Upper lobe of left lung (tissue), 6 donors: ENCODE measurements around the gene ZWILCH. TPM values are rescaled to one million over a fixed set of nuclear protein-coding genes. Genes with fewer than 3 reads are reported as not detected.
"Not testable (repeated sequence)": the region's sequence is repeated elsewhere in the genome, so short reads cannot be mapped to it uniquely, and the experiment has no call there.

Experiments
- ATAC-seq, 2 donors: fragments of 200-7000 bp; cut with Tn5 transposase; one replicate each; pipeline ENCODE4 v1.9.1; 2022; ENCODE audit warnings: mild to moderate bottlenecking in 2 of 2, moderate library complexity in 2 of 2; ENCODE audit not compliant: low FRiP score in 2 of 2
- DNase-seq, 2 donors: peaks; one replicate each; pipeline ENCODE4 v3.0.0-alpha.2; 2019 to 2020
- H3K27ac ChIP-seq, 4 donors: fragments of 200-600 bp; sonication (generic); one replicate each; pipeline ENCODE4 v1.5.1; 2016 to 2019
- H3K27me3 ChIP-seq, 4 donors: fragments of 200-600 bp; sonication (generic); one replicate each; pipeline ENCODE4 v1.5.1; 2017 to 2019
- H3K36me3 ChIP-seq, 4 donors: fragments of 200-600 bp; sonication (generic); one replicate each; pipeline ENCODE4 v1.5.1; 2016 to 2019
- H3K4me1 ChIP-seq, 4 donors: fragments of 200-600 bp; sonication (generic); one replicate each; pipeline ENCODE4 v1.5.1; 2018 to 2019
- H3K4me3 ChIP-seq, 4 donors: fragments of 200-600 bp; sonication (generic); one replicate each; pipeline ENCODE4 v1.5.1; 2017 to 2019; ENCODE audit warnings: mild to moderate bottlenecking in 2 of 4, moderate library complexity in 1 of 4
- H3K9me3 ChIP-seq, 4 donors: fragments of 200-600 bp; sonication (generic); one replicate each; pipeline ENCODE4 v1.5.1; 2018 to 2019
- CTCF ChIP-seq, 6 experiments: fragments of 450-650 bp in 4 of 6; fragments of 200-600 bp in 2 of 6; sonication (generic) in 2 of 6; IDR thresholded peaks; one replicate each; pipeline ENCODE4 v1.5.1; 2016 to 2019; ENCODE audit warnings: antibody characterized with exemption in 6 of 6
- EP300 ChIP-seq, 4 donors: sonication (generic); formaldehyde crosslinking; IDR thresholded peaks; one replicate each; pipeline ENCODE4 v1.5.1; 2017; ENCODE audit warnings: antibody characterized with exemption in 4 of 4, control low read depth in 2 of 4
- POLR2A ChIP-seq, 4 donors: fragments of 450-650 bp; IDR thresholded peaks; one replicate each; pipeline ENCODE4 v1.5.1; 2016 to 2017; ENCODE audit warnings: antibody characterized with exemption in 4 of 4, mild to moderate bottlenecking in 2 of 4
- POLR2AphosphoS5 ChIP-seq, 2 donors: sonication (generic); formaldehyde crosslinking; IDR thresholded peaks; one replicate each; pipeline ENCODE4 v1.5.1; 2017; ENCODE audit warnings: antibody characterized with exemption in 2 of 2
- WGBS, 2 donors: methylation state at CpG; one replicate each; pipeline ENCODE4 v1.1.5; 2017 to 2018; 5-methylcytosine and 5-hydroxymethylcytosine counted together
- total RNA-seq, 6 donors: library from RNA; depleted of rRNA in 4 of 6; stranded (reverse); fragments of >200 nt in 4 of 6; gene quantifications; one replicate each; pipeline versions ENCODE4 v1.1.0 to v1.2.1, GENCODE V29; 2016 to 2021
- donor health status: DM: no; HTN: no; CAD: no; lungs with moderate emphysema.
- donor health status: DM: no; HTN: yes; CAD: no; lungs with severe emphysema.

Gene ZWILCH
- 1 to 10 TPM in 5 of 6 donors, under 1 TPM in 1; 0.33 to 6.3 (median 5.1) TPM for total RNA-seq

- TF ChIP-seq POLR2A (IDR thresholded peaks at IDR 0.05), result peak; percentile 65 to 96 (median 94)
- peak; percentile 90 to 94 for TF ChIP-seq POLR2AphosphoS5 (IDR thresholded peaks at IDR 0.05)
- TF ChIP-seq CTCF (IDR thresholded peaks at IDR 0.05), result peak in 2 of 6 experiments; percentile 10 to 21
- TF ChIP-seq EP300 (IDR thresholded peaks at IDR 0.05), result peak in 1 of 4 donors; percentile 32
- peaks cover 14 to 30% (median 23%) of the 10 kb centered on the region in 4 donors for H3K4me1 ChIP-seq
- DNase-seq (peak; percentile 79 to 95), ATAC-seq (peak; percentile 96 to 97)
- peak within 1 kb of the TSS; percentile 79 to 96 (median 90) for H3K4me3 ChIP-seq
- peaks cover 24 to 36% (median 32%) of the 10 kb centered on the region in 4 donors for H3K36me3 ChIP-seq
- WGBS, 2 donors, result 0% methylated on average over 46 of the region's 46 CpGs
- H3K27ac ChIP-seq, result peak within 1 kb of the TSS; percentile 87 to 97 (median 92)
- H3K27me3 ChIP-seq, result no peaks in the 10 kb centered on the region
- no peaks in the 10 kb centered on the region for H3K9me3 ChIP-seq
Observed at GRCh38 chr15:66504563-66505429, at the start of gene ZWILCH, which contains the start of gene RPL4. TSS of gene ZWILCH (plus strand) at chr15:66505326. CDS start at chr15:66505339, 13 bp downstream. TSS of gene RPL4 (minus strand) at chr15:66504855. CDS start at chr15:66504790, 65 bp downstream.

- H3K4me1 ChIP-seq, result no peaks in the 10 kb centered on the region
- no peaks in the 10 kb centered on the region for H3K27me3 ChIP-seq
- peaks cover 0 to 7% (median 0%) of the 10 kb centered on the region in 4 donors for H3K36me3 ChIP-seq
- no peak for ATAC-seq
- no peak for DNase-seq
- no peaks in the 10 kb centered on the region for H3K9me3 ChIP-seq
- TF ChIP-seq EP300 (IDR thresholded peaks at IDR 0.05) (no peak), POLR2A (IDR thresholded peaks at IDR 0.05) (no peak), POLR2AphosphoS5 (IDR thresholded peaks at IDR 0.05) (no peak)
- WGBS, 2 donors, result 80 to 82% methylated on average over 3 of the region's 3 CpGs
- no peak overlapping the region for H3K4me3 ChIP-seq
- H3K27ac ChIP-seq, result no peak overlapping the region
Observed at GRCh38 chr15:66456211-66456610, 48.9 kb upstream of the ZWILCH start.

- Histone ChIP-seq H3K27ac (no peak overlapping the region), H3K36me3 (peaks cover 0 to 4% (median 0%) of the 10 kb centered on the region in 4 donors), H3K4me3 (no peak overlapping the region), H3K27me3 (no peaks in the 10 kb centered on the region), H3K9me3 (no peaks in the 10 kb centered on the region), H3K4me1 (no peaks in the 10 kb centered on the region)
- DNase-seq (no peak), ATAC-seq (no peak)
- no peak for TF ChIP-seq EP300 (IDR thresholded peaks at IDR 0.05)
- no peak for TF ChIP-seq CTCF (IDR thresholded peaks at IDR 0.05)
- TF ChIP-seq POLR2A (IDR thresholded peaks at IDR 0.05), result no peak
- no peak for TF ChIP-seq POLR2AphosphoS5 (IDR thresholded peaks at IDR 0.05)
- 83 to 92% methylated on average over 3 of the region's 3 CpGs for WGBS, 2 donors
Observed at GRCh38 chr15:66459818-66460615, 45.1 kb upstream of the ZWILCH start.

- not testable (repeated sequence) for H3K27me3 ChIP-seq, DNase-seq, H3K27ac ChIP-seq, H3K4me3 ChIP-seq, H3K9me3 ChIP-seq, ATAC-seq, H3K4me1 ChIP-seq, H3K36me3 ChIP-seq
- 96 to 97% methylated on average over 5 to 6 of the region's 6 CpGs for WGBS, 2 donors
Observed at GRCh38 chr15:66461294-66461693, 43.8 kb upstream of the ZWILCH start.

GRCh38 chr15:66461917-66462316 is 43.2 kb upstream of the ZWILCH start:
- TF ChIP-seq EP300 (IDR thresholded peaks at IDR 0.05) (no peak), POLR2A (IDR thresholded peaks at IDR 0.05) (no peak), CTCF (IDR thresholded peaks at IDR 0.05) (no peak), POLR2AphosphoS5 (IDR thresholded peaks at IDR 0.05) (no peak)
- Histone ChIP-seq H3K27me3 (no peaks in the 10 kb centered on the region), H3K27ac (no peak overlapping the region), H3K9me3 (no peaks in the 10 kb centered on the region), H3K36me3 (peaks cover 0 to 4% (median 0%) of the 10 kb centered on the region in 4 donors), H3K4me3 (no peak overlapping the region), H3K4me1 (no peaks in the 10 kb centered on the region)
- DNase-seq, result no peak
- WGBS, 2 donors, result 91 to 92% methylated on average over 2 of the region's 2 CpGs
- no peak for ATAC-seq
